Panc1 (cell line): ENCODE results near the gene CSF1R. TPM values are rescaled to one million over a fixed set of nuclear protein-coding genes. Genes with fewer than 3 reads are reported as not detected.

Source experiments
- ATAC-seq: fragments of 200-7000 bp; cut with Tn5 transposase; 2 replicates; pipeline ENCODE4 v1.9.1; 2020; ENCODE audit warnings: mild to moderate bottlenecking, moderate library complexity
- BruUV-seq: library from RNA; stranded (reverse); fragments of 400-500 nt; replicated peaks from 2 replicates; lab custom pipeline; 2021; lab: Mats Ljungman, UMichigan
- CTCF ChIA-PET: fragments of 300-600 bp; sonication (Branson Sonifier 250); formaldehyde crosslinking; loops from one replicate; lab custom pipeline; 2022; ENCODE audit warnings: antibody characterized with exemption; lab: Charles Lee
- POLR2A ChIA-PET: fragments of 300-600 bp; sonication (Branson Sonifier 250); formaldehyde crosslinking; loops from one replicate; lab custom pipeline; 2022; ENCODE audit warnings: antibody characterized with exemption; lab: Charles Lee
- DNase-seq: peaks from one replicate; pipeline ENCODE4 v3.0.0-alpha.2; 2010; ENCODE audit warnings: low read depth, low spot score
- H3K27ac ChIP-seq: 2 replicates; pipeline ENCODE4 v1.5.1; 2011; ENCODE audit warnings: mild to moderate bottlenecking, low read length, inconsistent platforms
- H3K27me3 ChIP-seq: fragments of 200-500 bp; sonication (Bioruptor generic); 2 replicates; pipeline ENCODE4 v1.6.0; 2014; ENCODE audit warnings: low read length, inconsistent platforms; ENCODE audit not compliant: control insufficient read depth, insufficient read depth
- H3K36me3 ChIP-seq: fragments of 200-500 bp; sonication (Bioruptor generic); 2 replicates; pipeline ENCODE4 v1.5.1; 2014; ENCODE audit warnings: inconsistent platforms, mild to moderate bottlenecking, low read length, moderate library complexity; ENCODE audit not compliant: control insufficient read depth, insufficient read depth
- H3K4me1 ChIP-seq: 2 replicates; pipeline ENCODE4 v1.5.1; 2011; ENCODE audit warnings: inconsistent platforms, mild to moderate bottlenecking, low read length, moderate library complexity; ENCODE audit not compliant: control insufficient read depth, insufficient read depth
- H3K4me3 ChIP-seq, 2 experiments: 2 replicates each; pipeline ENCODE4 v1.5.1; 2011 to 2012; ENCODE audit warnings: low read depth in 2 of 2, low read length in 2 of 2, mild to moderate bottlenecking in 2 of 2, inconsistent platforms in 1 of 2, moderate library complexity in 1 of 2
- H3K9me3 ChIP-seq: fragments of 200-500 bp; sonication (Bioruptor generic); 2 replicates; pipeline ENCODE4 v1.5.1; 2014; ENCODE audit warnings: low read depth, mild to moderate bottlenecking, inconsistent platforms, low read length, moderate library complexity; ENCODE audit not compliant: control insufficient read depth, insufficient read depth
- CTCF ChIP-seq: fragments of 450-650 bp; IDR thresholded peaks from 2 replicates; pipeline ENCODE4 v1.5.1; 2017; ENCODE audit warnings: mild to moderate bottlenecking
- POLR2AphosphoS5 ChIP-seq: IDR thresholded peaks from 2 replicates; pipeline ENCODE4 v1.6.1; 2012; ENCODE audit warnings: mild to moderate bottlenecking, low read depth, low read length, moderate library complexity
- REST ChIP-seq, 2 experiments: IDR thresholded peaks; 2 replicates each; pipeline ENCODE4 v1.6.1; 2011 to 2012; ENCODE audit warnings: low read depth in 2 of 2, control low read depth in 1 of 2, low read length in 1 of 2, mild to moderate bottlenecking in 1 of 2, moderate library complexity in 1 of 2; ENCODE audit not compliant: insufficient read depth in 1 of 2
- SIN3A ChIP-seq: IDR thresholded peaks from 2 replicates; pipeline ENCODE4 v1.6.1; 2012; ENCODE audit warnings: low read depth, mild to moderate bottlenecking, low read length, moderate library complexity, borderline replicate concordance; ENCODE audit not compliant: insufficient read depth
- TCF7L2 ChIP-seq: IDR thresholded peaks from 2 replicates; pipeline ENCODE4 v1.6.1; 2011; ENCODE audit warnings: mild to moderate bottlenecking, low read depth, low read length, inconsistent platforms
- in situ Hi-C: cut with HindIII; loops from 2 replicates; pipeline ENCODE4 v1.10.0; 2016; ENCODE audit warnings: low sequenced_read_pairs, low pct_unique_long_range_greater_than_20kb
- intact Hi-C: fragments of 100-400 bp; cut with micrococcal nuclease; formaldehyde crosslinking; loops from one replicate; pipeline ENCODE4 v1.10.0; 2022; ENCODE audit not compliant: unreplicated experiment
- total RNA-seq: library from RNA; stranded (reverse); gene quantifications from one replicate; pipeline ENCODE4 v1.2.1, GENCODE V29; 2021; ENCODE audit not compliant: unreplicated experiment

Gene CSF1R
- total RNA-seq, 1 experiment from 2014 or later: 0.05 TPM

GRCh38 chr5:150043657-150044328, 42.6 kb downstream of the CSF1R start:
- no peaks in the 10 kb centered on the region for H3K9me3 ChIP-seq
- H3K27ac ChIP-seq: no peak overlapping the region
- H3K36me3 ChIP-seq: peaks cover 47% of the 10 kb centered on the region
- H3K4me1 ChIP-seq: no peaks in the 10 kb centered on the region
- in situ Hi-C loops: no loop called here
- POLR2A ChIA-PET: interaction anchor here (0.6 kb wide), 1 partner anchor 36 kb away, joined by 5 read pairs; no protein-coding TSS in a partner anchor
- ATAC-seq (no peak; the same call in 1 of the 2 replicates), DNase-seq (no peak)
- no TSS peak for BruUV-seq
- intact Hi-C loops: no loop called here
- H3K4me3 ChIP-seq: no peak overlapping the region
- CTCF ChIA-PET: no interaction called here
- H3K27me3 ChIP-seq: no peaks in the 10 kb centered on the region
- no peak for TF ChIP-seq CTCF

DNA sequence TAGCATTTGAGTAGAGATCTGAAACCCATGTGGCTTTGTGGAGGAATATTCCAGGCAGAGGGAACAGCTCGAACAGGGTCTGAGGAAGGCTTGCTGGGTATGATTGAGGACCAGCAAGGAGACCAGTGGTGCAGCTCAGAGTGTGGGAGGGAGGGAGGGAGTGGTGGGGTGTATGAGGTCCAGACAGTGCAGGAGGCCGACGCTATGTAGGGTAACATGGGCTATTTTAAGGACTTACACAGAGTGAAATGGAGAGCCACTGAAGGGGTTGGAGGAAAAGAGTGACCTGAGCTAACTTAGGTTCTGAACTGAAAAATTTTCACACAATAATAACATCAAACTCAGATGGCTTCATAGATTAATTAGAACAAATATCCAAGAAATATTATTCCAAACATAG, 43.9 kb downstream of the CSF1R start:
- ChIA-PET POLR2A (no interaction called here), CTCF (interaction anchor here (0.6 kb wide), 1 partner anchor 51 kb away, joined by 5 read pairs; no protein-coding TSS in a partner anchor)
- ATAC-seq: no peak
- H3K9me3 ChIP-seq: no peaks in the 10 kb centered on the region
- no peaks in the 10 kb centered on the region for H3K27me3 ChIP-seq
- H3K27ac ChIP-seq: no peak overlapping the region
- DNase-seq: no peak
- TF ChIP-seq TCF7L2 (no peak), CTCF (no peak), POLR2AphosphoS5 (no peak), SIN3A (no peak), REST (IDR thresholded peaks at IDR 0.05; ENCODE audit: insufficient read depth in 1 of 2, low read depth in 2 of 2, low read length in 1 of 2) (no peak)
- H3K36me3 ChIP-seq: peaks cover 43% of the 10 kb centered on the region
- intact Hi-C loops (no loop called here), in situ Hi-C loops (no loop called here)
- no peaks in the 10 kb centered on the region for H3K4me1 ChIP-seq
- no TSS peak for BruUV-seq
- H3K4me3 ChIP-seq: no peak overlapping the region
